NCI-H524 treated with DMSO at 0.1 percent for 48 hours (cell line): ENCODE measurements around the gene KIAA0513.
"Not testable (repeated sequence)": the region's sequence is repeated elsewhere in the genome, so short reads cannot be mapped to it uniquely, and the experiment has no call there.

Experiments
- DNase-seq: peaks from one replicate; lab custom pipeline; 2025; lab: John Stamatoyannopoulos, UW

Gene KIAA0513

GRCh38 chr16:85051067-85051581, 23.5 kb downstream of the KIAA0513 start:
- no peak for DNase-seq

- DNase-seq = no peak
Measured at GRCh38 chr16:85051683-85052082, 24.1 kb downstream of the KIAA0513 start.

DNA sequence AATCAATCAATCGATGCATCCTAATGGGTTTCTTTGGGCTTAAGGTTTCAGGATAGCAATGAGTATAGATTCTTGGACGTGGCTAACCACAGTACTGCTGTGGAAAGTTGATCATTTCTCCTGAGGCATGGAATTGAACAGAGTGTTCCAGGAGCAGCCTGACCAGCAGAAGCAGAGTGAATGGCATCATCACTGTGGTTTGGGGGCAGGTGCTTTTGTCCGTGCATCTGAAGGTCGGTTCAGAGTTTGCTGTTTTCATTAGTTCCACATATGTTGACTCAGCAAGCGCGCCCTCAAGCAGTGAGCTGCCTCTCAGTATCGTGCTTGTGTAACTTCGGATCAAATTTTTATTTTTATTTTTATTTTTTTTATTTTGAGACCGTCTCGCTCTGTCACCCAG, 24.9 kb downstream of the KIAA0513 start:
- DNase-seq = no peak

DNA sequence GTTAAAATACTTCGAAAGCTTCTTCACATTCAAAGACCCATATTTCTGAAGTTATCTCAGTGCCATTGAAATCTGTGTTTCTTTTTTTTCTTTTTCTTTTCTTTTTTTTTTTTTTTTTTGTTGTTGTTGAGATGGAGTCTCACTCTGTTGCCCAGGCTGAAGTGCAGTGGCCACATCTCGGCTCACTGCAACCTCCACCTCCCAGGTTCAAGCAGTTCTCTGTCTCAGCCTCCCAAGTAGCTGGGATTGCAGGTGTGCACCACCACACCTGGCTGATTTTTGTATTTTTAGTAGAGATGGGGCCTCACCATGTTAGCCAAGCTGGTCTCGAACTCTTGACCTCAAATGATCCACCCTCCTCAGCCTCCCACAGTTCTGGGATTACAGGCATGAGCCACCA, 26.7 kb downstream of the KIAA0513 start:
- not testable (repeated sequence) for DNase-seq

DNA sequence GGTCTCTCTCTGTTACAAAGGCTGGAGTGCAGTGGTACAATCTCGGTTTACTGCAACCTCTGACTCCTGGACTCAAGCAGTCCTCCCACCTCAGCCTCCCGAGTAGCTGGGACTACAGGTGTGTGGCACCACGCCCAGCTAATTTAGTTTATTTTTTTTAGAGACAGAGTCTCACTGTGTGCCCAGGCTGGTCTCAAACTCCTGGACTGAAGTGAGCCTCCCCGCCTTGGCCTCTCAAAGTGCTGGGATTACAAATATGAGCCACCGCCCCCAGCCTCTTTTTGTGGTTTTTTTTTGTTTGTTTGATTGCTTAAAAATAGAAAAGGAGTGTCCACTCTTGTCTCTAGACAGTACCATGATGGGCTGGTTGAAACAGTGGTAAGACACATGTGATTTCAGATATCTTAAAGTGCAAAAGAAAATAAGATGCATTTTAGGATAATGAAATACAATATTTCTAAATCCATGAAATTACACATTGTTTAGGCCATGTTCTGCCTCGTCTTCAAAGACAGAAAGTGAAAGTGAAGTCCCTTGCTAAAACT, 27.4 kb downstream of the KIAA0513 start:
- DNase-seq = no peak

DNA sequence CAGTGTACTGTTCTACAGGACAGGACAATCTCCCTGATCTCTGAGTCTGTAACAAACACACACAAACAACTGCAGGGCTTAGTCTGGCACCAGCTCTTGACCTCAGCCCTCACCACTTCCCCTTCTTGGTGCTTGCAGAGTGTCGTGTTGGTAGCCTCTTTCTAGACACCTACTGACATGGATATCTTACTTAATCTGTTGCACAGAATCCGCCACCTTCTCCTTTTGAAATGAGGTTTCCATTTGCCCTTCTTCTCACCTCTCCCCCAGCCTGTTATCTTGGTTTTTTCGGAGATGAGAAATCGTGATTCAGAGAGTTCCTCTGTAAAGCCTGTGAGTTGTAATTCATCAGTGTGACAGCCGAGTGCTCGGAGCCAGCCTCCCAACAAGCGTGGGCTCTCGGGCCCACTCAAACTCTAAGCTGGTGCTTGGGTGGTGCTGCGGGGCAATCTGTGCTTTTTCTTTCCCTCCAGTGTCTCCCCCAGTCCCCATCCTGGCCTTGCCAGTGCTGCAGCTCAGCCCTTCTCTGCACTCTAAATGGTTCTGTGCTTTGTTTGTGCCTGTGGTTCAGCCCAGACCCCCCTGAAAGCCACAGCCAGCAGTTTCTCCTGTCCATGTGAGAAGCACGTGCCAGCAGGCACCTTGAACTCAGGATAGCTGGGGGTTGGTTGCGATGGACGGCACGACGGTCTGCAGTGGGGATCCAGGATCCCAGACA, 28.1 kb downstream of the KIAA0513 start:
- no peak for DNase-seq

DNA sequence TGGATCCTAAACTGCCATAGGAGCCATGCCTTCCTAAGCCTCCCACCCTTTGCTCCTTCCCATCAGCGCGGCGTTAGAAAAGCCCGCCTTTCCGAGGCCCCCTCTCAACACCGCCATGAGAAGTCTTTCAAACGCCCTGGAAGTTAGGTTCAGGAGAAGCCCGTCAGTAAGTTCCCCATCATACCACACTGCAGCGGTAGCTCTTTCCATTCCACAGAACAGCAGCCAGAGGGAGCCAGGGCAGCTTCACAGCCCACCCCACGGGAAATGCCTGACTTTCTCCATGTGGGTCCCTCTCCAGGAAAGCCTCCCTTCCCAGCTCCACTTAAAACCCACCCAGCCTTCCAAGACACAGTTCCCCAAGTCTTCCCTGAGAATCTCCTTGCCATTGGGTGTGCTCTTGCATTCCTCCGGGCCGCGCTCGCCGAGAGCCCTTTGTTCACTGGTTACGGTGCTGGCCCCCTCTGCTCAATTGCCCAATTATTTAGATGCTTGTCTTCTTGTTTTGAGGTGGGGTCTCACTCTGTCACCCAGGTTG, 28.7 kb downstream of the KIAA0513 start:
- DNase-seq = no peak

GRCh38 chr16:85057212-85057889, 29.8 kb downstream of the KIAA0513 start:
- DNase-seq = no peak

DNA sequence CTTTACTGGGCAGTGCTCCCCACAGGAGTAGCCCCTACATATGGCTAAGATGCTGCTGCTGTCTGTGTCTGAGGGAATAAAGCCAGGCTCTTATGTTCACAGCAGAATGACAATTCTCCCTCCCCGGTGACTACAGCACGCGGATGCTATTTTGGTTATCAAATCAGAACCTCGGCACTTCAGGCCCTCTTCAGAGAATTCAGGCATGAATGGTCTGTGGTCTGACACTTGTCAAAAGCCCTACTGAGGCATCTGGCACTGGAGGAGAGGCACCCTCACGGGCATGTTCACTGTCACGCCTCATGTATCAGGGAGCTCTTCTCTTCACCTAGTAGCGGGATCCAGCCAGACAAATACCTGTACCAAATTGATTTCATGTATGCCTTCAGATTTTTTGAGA, 30.4 kb downstream of the KIAA0513 start:
- peak; percentile 74 for DNase-seq

GRCh38 chr16:85058909-85059308, 31.3 kb downstream of the KIAA0513 start:
- DNase-seq = no peak

DNA sequence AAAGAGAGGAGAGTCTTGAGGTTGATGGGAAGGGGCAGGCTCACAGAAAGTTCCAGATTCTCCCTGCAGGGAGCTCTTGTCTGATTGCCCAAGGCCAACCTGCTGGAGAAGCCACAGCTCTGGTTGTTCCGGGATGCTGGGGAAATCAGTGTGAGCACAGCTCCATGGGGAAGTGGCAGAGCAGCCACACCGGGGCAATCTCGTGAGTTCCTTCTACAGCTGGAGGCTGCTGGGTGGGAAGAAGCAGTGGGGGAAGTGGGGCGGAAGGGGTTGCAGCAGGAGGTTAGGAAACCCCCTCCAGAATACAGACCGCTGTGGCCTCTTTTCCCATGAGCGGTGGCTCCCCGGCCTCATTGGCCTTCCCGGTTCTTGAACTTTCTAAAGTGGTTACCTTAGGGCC, 34.0 kb downstream of the KIAA0513 start:
- DNase-seq = no peak

DNA sequence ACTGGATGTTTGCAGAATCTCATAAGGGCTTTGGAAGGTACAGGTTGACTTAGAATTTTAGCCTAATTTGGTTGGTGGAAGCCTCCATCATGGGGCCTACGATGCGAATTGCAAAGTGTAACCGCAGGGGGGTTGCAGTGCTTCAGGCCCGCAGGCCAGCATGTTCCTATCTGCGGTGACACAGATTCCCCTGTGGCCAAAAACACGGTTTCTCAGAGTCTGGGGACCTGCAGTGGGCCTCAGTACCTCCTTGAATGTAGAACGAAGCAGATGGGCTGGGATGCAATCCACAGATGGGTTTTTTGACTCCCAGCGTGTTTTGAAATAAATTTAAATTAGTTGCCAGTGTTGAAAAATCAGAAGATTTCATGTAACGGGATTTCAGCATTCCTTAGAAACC, 34.7 kb downstream of the KIAA0513 start:
- DNase-seq = no peak

- no peak for DNase-seq
Measured at GRCh38 chr16:85062845-85063244, 35.2 kb downstream of the KIAA0513 start.

GRCh38 chr16:85064186-85064585, 36.6 kb downstream of the KIAA0513 start:
- DNase-seq = no peak

- no peak for DNase-seq
Measured at GRCh38 chr16:85065099-85065498, 37.5 kb downstream of the KIAA0513 start.

DNA sequence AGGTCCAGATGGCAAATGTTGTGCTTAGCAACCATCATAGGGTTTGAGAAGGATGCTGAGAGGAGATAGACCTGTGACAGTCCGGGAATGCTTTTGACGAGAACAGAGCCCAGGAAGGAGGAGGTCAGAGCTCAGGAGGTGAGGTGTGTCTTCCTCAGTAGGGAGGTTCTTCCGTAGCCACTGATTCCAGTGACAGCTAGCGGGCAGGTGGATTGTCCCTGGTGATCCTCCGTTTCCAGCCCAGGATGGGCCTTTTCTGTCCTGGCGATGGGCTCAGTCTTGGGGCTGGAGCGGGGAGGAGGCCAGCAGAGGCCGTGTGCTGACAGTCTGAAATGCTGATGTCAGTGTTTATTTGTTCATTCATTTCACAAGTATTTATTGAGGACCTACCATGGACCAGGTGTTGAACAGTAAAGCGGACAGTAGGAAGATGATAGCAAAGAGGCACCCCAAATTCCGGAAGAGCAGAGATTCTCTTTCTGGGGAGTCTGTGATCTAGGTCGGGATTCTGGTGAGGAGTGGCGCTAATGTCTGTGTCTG, 38.8 kb downstream of the KIAA0513 start:
- DNase-seq = no peak

- no peak for DNase-seq
Measured at GRCh38 chr16:85067024-85067423, 39.4 kb downstream of the KIAA0513 start.

- no peak for DNase-seq
Measured at GRCh38 chr16:85067426-85067825, 39.8 kb downstream of the KIAA0513 start.

DNA sequence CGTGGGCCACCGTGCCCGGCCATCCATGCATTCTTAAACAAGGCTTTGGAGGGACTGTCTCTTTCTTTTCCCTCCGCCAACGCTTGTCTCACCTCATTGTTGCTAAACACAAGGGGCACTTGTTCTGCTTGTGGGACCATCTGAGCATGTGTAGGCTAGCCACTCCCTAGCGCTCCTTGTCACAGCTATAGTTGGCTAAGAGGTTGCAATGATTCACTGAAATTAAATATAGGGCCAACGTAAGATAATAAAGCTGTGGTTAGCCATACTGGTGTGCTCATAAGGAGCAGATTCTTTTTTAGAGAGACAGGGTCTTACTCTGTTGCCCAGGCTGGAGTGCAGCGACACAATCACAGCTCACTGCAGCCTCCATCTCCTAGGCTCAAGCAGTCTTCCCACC, 41.2 kb downstream of the KIAA0513 start:
- DNase-seq = no peak

- no peak for DNase-seq
Measured at GRCh38 chr16:85069171-85069570, 41.6 kb downstream of the KIAA0513 start.

DNA sequence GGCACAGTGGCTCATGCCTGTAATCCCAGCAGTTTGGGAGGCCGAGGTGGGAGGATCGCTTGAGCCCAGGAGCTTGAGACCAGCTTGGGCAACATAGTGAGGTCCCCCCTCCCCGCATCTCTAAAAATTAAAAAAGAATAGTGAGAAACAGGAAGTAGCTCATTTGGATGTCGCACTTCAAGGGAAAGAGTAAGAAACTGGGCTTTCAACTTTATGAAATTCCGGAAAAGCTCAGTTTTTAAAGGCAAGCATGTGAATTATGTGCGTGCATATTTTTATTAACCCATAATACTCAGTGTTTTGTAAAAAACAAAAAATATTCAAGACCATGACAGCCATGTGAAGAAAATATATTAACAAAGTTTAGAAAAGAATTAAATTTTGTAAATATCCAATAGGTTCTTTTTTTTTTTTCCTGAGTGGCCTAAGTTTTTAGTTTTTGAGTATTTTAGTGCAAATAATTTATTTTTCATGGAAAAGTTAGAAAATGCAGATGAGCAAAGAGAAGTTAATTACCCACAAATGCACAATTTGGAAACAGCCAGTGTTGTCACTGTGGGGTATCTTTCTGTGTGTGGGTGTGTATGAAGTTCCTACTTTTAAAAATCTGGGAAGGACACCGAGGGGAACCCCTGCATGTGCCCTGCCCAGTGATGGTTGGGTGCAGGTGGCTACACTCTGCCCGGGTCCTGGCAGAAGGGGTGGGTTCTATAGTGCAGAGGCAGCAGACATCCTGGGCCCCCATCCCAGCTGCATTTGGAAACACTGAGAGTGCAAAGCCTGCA, 44.7 kb downstream of the KIAA0513 start:
- no peak for DNase-seq

DNA sequence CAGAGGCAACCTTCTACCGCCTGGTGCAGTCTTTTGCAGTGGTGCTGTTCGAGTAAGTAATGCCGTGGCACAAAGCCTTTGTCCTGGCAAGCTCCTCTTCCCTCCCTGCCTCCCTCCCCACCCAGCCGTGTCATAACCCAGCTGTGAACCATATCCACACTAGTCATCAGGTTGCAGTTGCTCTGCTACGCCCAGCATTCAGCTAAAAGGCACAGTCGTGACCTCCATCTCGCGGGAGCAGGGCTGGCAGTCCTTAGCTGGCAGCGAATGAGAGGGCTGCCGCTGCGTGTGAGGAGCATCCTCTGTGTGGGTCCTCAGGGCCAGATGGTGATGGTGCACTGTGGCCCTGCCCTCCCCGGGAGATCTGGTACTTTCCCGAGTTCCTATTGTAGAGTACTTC, 45.4 kb downstream of the KIAA0513 start:
- DNase-seq = peak; percentile 80
